ENCODE data around the gene GALK1.

Gene GALK1

DNA sequence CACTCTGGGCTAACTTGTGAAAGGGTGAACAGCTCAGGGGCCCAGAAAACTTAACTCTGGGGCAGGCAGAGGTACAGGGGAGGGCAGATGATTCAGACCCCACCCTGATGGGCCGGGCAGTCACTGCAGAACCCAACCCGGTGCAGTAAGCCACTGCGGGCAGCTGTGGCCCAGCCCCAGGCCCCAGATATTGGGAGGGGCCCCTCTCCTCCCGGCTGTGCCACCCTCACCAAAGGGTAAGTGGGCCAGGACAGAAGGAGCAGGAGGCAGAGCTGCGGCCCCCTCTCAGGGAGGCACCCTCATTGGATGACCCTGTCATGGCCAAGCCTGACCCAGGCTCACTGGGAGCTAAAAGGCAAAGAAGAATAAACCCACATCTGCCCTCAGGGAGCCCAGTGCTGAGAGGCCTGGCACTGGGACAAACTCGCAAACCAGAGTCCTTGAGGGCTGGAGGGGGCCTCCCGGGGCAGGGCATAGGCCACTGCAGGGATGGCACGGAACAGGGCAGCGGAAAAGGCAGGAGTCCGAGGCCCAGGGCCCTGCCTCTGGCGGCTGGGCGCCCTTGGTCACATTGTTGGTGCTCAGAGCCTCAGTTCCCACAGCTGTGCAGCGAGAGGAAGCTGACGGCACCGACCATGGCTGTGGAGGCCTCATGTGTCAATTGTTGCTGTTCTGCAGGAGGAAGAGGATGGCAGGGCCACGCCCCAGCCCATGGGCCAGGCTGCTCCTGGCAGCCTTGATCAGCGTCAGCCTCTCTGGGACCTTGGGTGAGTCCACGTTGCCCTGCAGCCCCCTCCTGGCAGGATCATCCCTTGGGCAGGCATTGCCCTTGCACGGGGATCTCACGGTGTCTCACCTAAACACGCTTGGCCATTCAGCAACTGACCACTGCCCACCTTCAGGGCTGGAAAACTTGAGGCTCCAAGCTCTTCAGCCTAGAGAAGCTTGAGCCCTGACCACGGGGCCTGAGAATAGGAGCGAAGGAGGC lies 40.7 kb downstream of the GALK1 start:
- no peak for DNase-seq (ENCODE audit: low read depth in 2 of 2)

GRCh38 chr17:75723171-75723930 lies 41.6 kb downstream of the GALK1 start:
- DNase-seq (ENCODE audit: low read depth in 2 of 2): no peak

GRCh38 chr17:75722542-75723095 lies 42.4 kb downstream of the GALK1 start:
- no peak for DNase-seq (ENCODE audit: low read depth in 2 of 2)

DNA sequence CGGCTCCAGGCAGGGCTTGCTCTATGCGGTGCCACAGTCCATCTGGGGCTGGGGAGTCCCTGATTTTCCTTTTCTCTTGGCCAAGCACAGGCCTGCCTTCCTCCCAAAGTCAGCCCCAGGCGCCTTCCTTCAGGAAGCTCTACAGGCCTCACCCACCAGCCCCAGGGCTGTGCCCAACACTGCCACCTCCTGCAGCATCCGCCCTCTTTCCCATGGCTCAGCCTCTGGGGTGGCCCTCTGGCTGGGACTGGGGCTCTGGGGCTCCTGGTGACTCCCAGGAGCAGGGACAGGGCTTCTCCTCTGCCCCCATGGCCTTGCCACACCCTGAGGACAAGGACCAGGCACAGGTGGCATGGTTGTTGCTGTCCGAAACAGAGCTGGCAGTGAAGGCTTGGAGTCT lies 42.9 kb downstream of the GALK1 start:
- DNase-seq (ENCODE audit: low read depth in 2 of 2): no peak

DNA sequence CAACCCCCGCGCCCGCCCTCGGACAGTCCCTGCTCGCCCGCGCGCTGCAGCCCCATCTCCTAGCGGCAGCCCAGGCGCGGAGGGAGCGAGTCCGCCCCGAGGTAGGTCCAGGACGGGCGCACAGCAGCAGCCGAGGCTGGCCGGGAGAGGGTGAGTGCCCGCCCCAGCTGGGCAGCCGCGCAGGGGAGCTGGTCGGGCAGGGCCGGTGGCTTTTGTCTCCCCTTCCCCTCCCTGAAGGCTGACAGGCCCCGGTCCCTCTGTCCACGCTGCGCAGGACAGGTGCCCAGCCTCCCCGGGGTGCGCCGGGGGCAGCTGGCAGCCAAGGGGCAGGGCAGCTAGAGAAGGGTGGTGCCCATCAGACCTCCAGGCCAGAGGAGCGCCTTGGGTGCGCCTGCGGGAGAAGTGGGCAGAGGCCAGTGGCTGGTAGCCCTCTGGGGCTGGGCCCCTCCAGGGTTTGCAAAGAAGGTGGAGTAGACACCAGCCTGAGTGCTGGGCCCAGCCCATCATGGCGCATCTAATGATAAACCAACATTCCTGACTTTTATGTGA lies 43.5 kb downstream of the GALK1 start:
- DNase-seq (ENCODE audit: low read depth in 2 of 2): no peak

- peak; percentile 23 to 28 for DNase-seq (ENCODE audit: low read depth in 2 of 2)
These were observed 44.1 kb downstream of the GALK1 start, which contains the start of gene ITGB4 for GRCh38 chr17:75720656-75721462. ITGB4 (plus strand) TSS chr17:75721459; CDS start chr17:75724704, 3,245 bp downstream.

GRCh38 chr17:75719732-75720131 lies 45.3 kb downstream of the GALK1 start:
- DNase-seq (ENCODE audit: low read depth in 2 of 2): no peak

- no peak for DNase-seq (ENCODE audit: low read depth in 2 of 2)
These were observed 52.5 kb downstream of the GALK1 start for GRCh38 chr17:75712446-75712845.
